ENCODE data around the gene DNASE1L1. TPM values are rescaled to one million over a fixed set of nuclear protein-coding genes. Genes with fewer than 3 reads are reported as not detected.

The DNASE1L1 gene
- total and polyA plus RNA-seq, 7 donors: 42.2 to 149 (median 75.1) TPM

GRCh38 chrX:154403858-154404257 lies 5.2 kb downstream of the DNASE1L1 start:
- no peak overlapping the region for H3K27ac ChIP-seq
- peaks cover 3 to 46% of the 10 kb centered on the region in 2 donors for H3K36me3 ChIP-seq (ENCODE audit: insufficient read depth in 1 of 2, low read depth in 1 of 2)
- no peaks in the 10 kb centered on the region for H3K9me3 ChIP-seq
- DNase-seq (no peak), ATAC-seq (no peak)
- 78 to 94% (median 87%) methylated on average over 4 of the region's 4 CpGs for WGBS, 3 donors
- no peaks in the 10 kb centered on the region for H3K4me1 ChIP-seq
- intact Hi-C loops (cut with DNase I): no loop called here
- no peak overlapping the region for H3K4me3 ChIP-seq
- H3K27me3 ChIP-seq (ENCODE audit: insufficient read depth in 3 of 3, low read length in 2 of 3): no peaks in the 10 kb centered on the region
- TF ChIP-seq CTCF (IDR thresholded peaks at IDR 0.05): no peak

GRCh38 chrX:154403192-154403591 lies 5.9 kb downstream of the DNASE1L1 start:
- H3K9me3 ChIP-seq: no peaks in the 10 kb centered on the region
- intact Hi-C loops (cut with DNase I): no loop called here
- no peaks in the 10 kb centered on the region for H3K27me3 ChIP-seq (ENCODE audit: insufficient read depth in 3 of 3, low read length in 2 of 3)
- ATAC-seq (no peak), DNase-seq (no peak)
- 76 to 78% (median 77%) methylated on average over 10 of the region's 10 CpGs for WGBS, 3 donors
- H3K4me3 ChIP-seq: no peak overlapping the region
- no peaks in the 10 kb centered on the region for H3K4me1 ChIP-seq
- peaks cover 3 to 46% of the 10 kb centered on the region in 2 donors for H3K36me3 ChIP-seq (ENCODE audit: insufficient read depth in 1 of 2, low read depth in 1 of 2)
- H3K27ac ChIP-seq: no peak overlapping the region
- no peak for TF ChIP-seq CTCF (IDR thresholded peaks at IDR 0.05)

GRCh38 chrX:154402622-154403127 lies 6.4 kb downstream of the DNASE1L1 start:
- no peak overlapping the region for H3K27ac ChIP-seq
- no peak for TF ChIP-seq CTCF (IDR thresholded peaks at IDR 0.05)
- H3K36me3 ChIP-seq (ENCODE audit: insufficient read depth in 1 of 2, low read depth in 1 of 2): peaks cover 3 to 46% of the 10 kb centered on the region in 2 donors
- DNase-seq (no peak), ATAC-seq (no peak)
- intact Hi-C loops (cut with DNase I): no loop called here
- no peak overlapping the region for H3K4me3 ChIP-seq
- 72 to 81% (median 81%) methylated on average over 15 to 19 of the region's 19 CpGs for WGBS, 3 donors
- no peaks in the 10 kb centered on the region for H3K9me3 ChIP-seq
- H3K4me1 ChIP-seq: no peaks in the 10 kb centered on the region
- H3K27me3 ChIP-seq (ENCODE audit: insufficient read depth in 3 of 3, low read length in 2 of 3): no peaks in the 10 kb centered on the region

- H3K36me3 ChIP-seq (ENCODE audit: insufficient read depth in 1 of 2, low read depth in 1 of 2): peaks cover 3 to 46% of the 10 kb centered on the region in 2 donors
- no peaks in the 10 kb centered on the region for H3K27me3 ChIP-seq (ENCODE audit: insufficient read depth in 3 of 3, low read length in 2 of 3)
- H3K4me3 ChIP-seq: no peak overlapping the region
- H3K9me3 ChIP-seq: no peaks in the 10 kb centered on the region
- WGBS, 3 donors: 36 to 51% (median 45%) methylated on average over 6 of the region's 6 CpGs
- DNase-seq (no peak), ATAC-seq (no peak)
- no peaks in the 10 kb centered on the region for H3K4me1 ChIP-seq
- intact Hi-C loops (cut with DNase I): no loop called here
- TF ChIP-seq CTCF (IDR thresholded peaks at IDR 0.05): no peak
- H3K27ac ChIP-seq: peak overlapping the region; percentile 33
Measured at GRCh38 chrX:154401918-154402621, 7.0 kb downstream of the DNASE1L1 start.

Measured in psoas muscle (tissue), 8 donors.